Camera-type eye (tissue), 1 donor: ENCODE results near the gene CELF3. TPM values are rescaled to one million over a fixed set of nuclear protein-coding genes. Genes with fewer than 3 reads are reported as not detected.

Experiments used
- total RNA-seq: library from RNA; depleted of rRNA; stranded (reverse); fragments of >200 nt; gene quantifications from one replicate; pipeline ENCODE4 v1.2.3, GENCODE V29; 2014

The CELF3 gene
- 39.4 TPM for total RNA-seq

GRCh38 chr1:151716771-151717631, at the start of gene CELF3:
TSS of gene CELF3 (minus strand) at chr1:151716803. CDS start at chr1:151716020, 783 bp downstream.

GRCh38 chr1:151762941-151763921, 46.6 kb upstream of the CELF3 start, which contains the start of gene MRPL9:
TSS of gene MRPL9 (minus strand) at chr1:151763496. CDS start at chr1:151763479, 17 bp downstream.

GRCh38 chr1:151720974-151721787, 4.6 kb upstream of the CELF3 start, which contains the start of gene RIIAD1:
TSS of gene RIIAD1 (plus strand) at chr1:151721522. CDS start at chr1:151721537, 15 bp downstream.

Other genes with a start within 250 kb of the CELF3 start
- 27.3 TPM for gene CGN, start 205.4 kb downstream of the CELF3 start, total RNA-seq
- 16.2 TPM for gene TUFT1, start 176.5 kb downstream of the CELF3 start, total RNA-seq
- gene SNX27, start 104.8 kb downstream of the CELF3 start, total RNA-seq, result 72.8 TPM
- gene RIIAD1, start 4.7 kb upstream of the CELF3 start, total RNA-seq, result not detected
- 55.3 TPM for gene MRPL9, start 46.7 kb upstream of the CELF3 start, total RNA-seq
- 12.3 TPM for gene TDRKH, start 73.7 kb upstream of the CELF3 start, total RNA-seq
- gene LINGO4, start 88.6 kb upstream of the CELF3 start, total RNA-seq, result not detected
- 1.6 TPM for gene RORC, start 115.0 kb upstream of the CELF3 start, total RNA-seq
- gene C2CD4D, start 123.0 kb upstream of the CELF3 start, total RNA-seq, result 0.27 TPM
- gene THEM5, start 136.9 kb upstream of the CELF3 start, total RNA-seq, result not detected
- 23.2 TPM for gene THEM4, start 192.7 kb upstream of the CELF3 start, total RNA-seq